Measurements from ENCODE around the gene TMEM132C. TPM values are rescaled to one million over a fixed set of nuclear protein-coding genes. Genes with fewer than 3 reads are reported as not detected.

TMEM132C gene
- total RNA-seq, 1 donor from 2014 or later = 0.64 TPM

GRCh38 chr12:128288357-128288756, 21.4 kb downstream of the TMEM132C start:
- TF ChIP-seq CTCF (IDR thresholded peaks at IDR 0.05) = no peak
- Histone ChIP-seq H3K4me1 (no peaks in the 10 kb centered on the region), H3K9me3 (no peaks in the 10 kb centered on the region), H3K27me3 (no peaks in the 10 kb centered on the region), H3K4me3 (no peak overlapping the region), H3K27ac (no peak overlapping the region), H3K36me3 (no peaks in the 10 kb centered on the region)
- no peak for DNase-seq
- no peak for ATAC-seq
- intact Hi-C loops (cut with DNase I) = no loop called here

- intact Hi-C loops (cut with DNase I) = no loop called here
- H3K4me3 ChIP-seq = no peak overlapping the region
- no peaks in the 10 kb centered on the region for H3K4me1 ChIP-seq
- no peaks in the 10 kb centered on the region for H3K27me3 ChIP-seq
- ATAC-seq = no peak
- no peak for TF ChIP-seq CTCF (IDR thresholded peaks at IDR 0.05)
- H3K36me3 ChIP-seq = no peaks in the 10 kb centered on the region
- DNase-seq = no peak
- no peaks in the 10 kb centered on the region for H3K9me3 ChIP-seq
- no peak overlapping the region for H3K27ac ChIP-seq
Observed at GRCh38 chr12:128288896-128289295, 21.9 kb downstream of the TMEM132C start.

GRCh38 chr12:128290938-128291337, 24.0 kb downstream of the TMEM132C start:
- Histone ChIP-seq H3K9me3 (no peaks in the 10 kb centered on the region), H3K4me3 (no peak overlapping the region), H3K4me1 (no peaks in the 10 kb centered on the region), H3K27ac (no peak overlapping the region), H3K27me3 (no peaks in the 10 kb centered on the region), H3K36me3 (no peaks in the 10 kb centered on the region)
- no peak for TF ChIP-seq CTCF (IDR thresholded peaks at IDR 0.05)
- ATAC-seq (no peak), DNase-seq (no peak)
- intact Hi-C loops (cut with DNase I) = no loop called here

- Histone ChIP-seq H3K4me1 (no peaks in the 10 kb centered on the region), H3K27me3 (no peaks in the 10 kb centered on the region), H3K27ac (no peak overlapping the region), H3K9me3 (no peaks in the 10 kb centered on the region), H3K4me3 (no peak overlapping the region), H3K36me3 (no peaks in the 10 kb centered on the region)
- no peak for TF ChIP-seq CTCF (IDR thresholded peaks at IDR 0.05)
- intact Hi-C loops (cut with DNase I) = no loop called here
- no peak for DNase-seq
- no peak for ATAC-seq
Observed at GRCh38 chr12:128298091-128298748, 31.2 kb downstream of the TMEM132C start.

- no peak for TF ChIP-seq CTCF (IDR thresholded peaks at IDR 0.05)
- DNase-seq (no peak), ATAC-seq (no peak)
- H3K36me3 ChIP-seq = no peaks in the 10 kb centered on the region
- no peaks in the 10 kb centered on the region for H3K4me1 ChIP-seq
- no peaks in the 10 kb centered on the region for H3K9me3 ChIP-seq
- no peak overlapping the region for H3K4me3 ChIP-seq
- H3K27me3 ChIP-seq = no peaks in the 10 kb centered on the region
- H3K27ac ChIP-seq = no peak overlapping the region
- intact Hi-C loops (cut with DNase I) = no loop called here
Observed at GRCh38 chr12:128305336-128305892, 38.4 kb downstream of the TMEM132C start.

All from upper lobe of right lung (tissue), 1 donor.